GM19372 (cell line): ENCODE measurements around the gene PITPNC1.
"Not testable (repeated sequence)": the region's sequence is repeated elsewhere in the genome, so short reads cannot be mapped to it uniquely, and the experiment has no call there.

Source experiments
- ATAC-seq: cut with Tn5 transposase; IDR thresholded peaks from one replicate; pipeline ENCODE4 v1.9.1; 2021; ENCODE audit warnings: mild to moderate bottlenecking, low read depth, moderate library complexity; ENCODE audit not compliant: unreplicated experiment

The PITPNC1 gene

DNA sequence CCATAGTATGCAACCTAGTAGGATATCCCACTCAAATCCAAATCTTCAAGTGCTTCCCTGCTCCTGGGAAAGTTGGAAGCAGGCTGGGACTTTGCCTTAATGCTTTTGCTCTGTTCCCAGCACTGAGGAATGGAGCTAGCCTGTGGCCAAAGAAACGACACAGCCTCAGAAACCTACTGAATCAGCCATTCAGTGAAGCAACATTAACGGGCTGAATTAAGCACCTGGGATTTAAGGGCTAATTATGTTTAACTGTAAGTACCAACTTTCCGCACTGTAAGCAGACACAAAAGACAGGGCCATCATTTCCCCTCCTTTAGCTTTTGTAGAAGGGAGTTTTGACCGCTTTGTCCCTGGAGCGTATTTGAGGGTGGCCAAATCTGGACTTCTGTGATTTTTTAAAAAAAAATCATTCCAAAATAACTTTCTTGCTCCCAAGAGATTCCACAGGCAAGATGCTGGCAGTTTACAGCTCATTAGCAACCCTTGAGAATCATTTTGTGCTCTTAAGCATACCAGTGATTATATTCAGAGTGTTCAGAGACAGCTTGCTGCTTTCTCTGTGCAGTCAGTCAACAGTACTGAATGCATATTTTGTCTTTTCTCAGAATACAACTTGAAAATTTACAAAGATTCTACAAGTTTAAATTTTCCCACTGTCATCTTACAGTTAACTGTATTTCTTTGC is 323.1 kb downstream of the PITPNC1 start:
- ATAC-seq, result no peak

DNA sequence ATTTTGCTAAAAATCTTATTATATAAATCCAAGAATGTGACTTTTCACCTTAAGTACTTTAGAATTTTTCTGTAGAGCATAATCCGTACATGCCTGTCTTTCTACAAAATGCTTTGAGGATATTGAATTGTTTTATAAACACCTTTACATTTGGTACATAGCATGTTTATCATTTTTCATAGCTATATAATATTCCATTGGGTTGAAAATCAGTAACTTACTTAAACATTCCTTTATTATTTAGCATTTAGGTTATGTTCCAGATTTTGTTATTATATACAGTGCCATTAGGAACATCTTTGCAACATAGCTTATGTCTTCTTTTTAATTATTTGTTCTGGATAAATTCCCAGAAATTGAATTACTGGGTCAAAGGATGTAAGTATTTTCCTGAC is 323.6 kb downstream of the PITPNC1 start:
- ATAC-seq, result no peak

DNA sequence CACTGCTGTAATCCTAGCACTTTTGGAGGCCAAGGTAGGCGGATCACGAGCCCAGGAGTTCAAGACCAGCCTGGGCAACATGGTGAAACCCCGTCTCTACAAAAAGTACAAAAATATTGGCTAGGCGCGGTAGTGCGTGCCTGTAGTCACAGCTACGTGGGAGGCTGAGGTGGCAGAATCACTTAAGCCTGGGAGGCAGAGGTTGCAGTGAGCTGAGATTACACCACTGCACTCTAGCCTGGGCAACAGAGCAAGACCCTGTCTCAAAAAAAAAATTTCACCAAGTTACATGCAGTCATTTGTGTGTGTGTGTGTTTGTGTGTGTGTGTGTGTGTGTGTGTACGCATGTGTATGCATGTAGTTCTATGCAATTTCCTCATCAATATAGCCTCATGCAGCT is 325.8 kb downstream of the PITPNC1 start:
- not testable (repeated sequence) for ATAC-seq

- ATAC-seq, result no peak
These were observed 330.4 kb downstream of the PITPNC1 start for GRCh38 chr17:67707442-67707841.

DNA sequence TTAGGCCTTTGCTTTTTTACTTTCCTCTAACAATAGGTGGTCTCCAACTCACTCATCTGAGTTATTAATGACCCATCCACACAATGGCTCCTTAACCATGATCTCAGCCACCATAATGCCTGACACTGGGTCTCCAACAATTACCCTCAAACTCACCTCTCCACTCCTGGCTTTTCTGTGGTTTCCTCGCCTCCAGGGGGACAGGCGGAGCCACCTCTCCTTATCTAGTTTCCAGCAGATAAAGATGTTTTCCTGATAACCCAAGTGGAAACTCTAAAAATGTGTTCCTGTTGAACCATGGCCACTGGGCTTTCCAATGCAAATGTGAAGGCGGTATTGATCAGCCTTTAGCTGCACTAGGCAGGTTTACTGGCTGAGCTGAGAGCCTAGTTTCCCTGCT is 331.3 kb downstream of the PITPNC1 start:
- ATAC-seq, result no peak

- no peak for ATAC-seq
These were observed 334.8 kb downstream of the PITPNC1 start for GRCh38 chr17:67711916-67712315.

GRCh38 chr17:67712375-67712774 is 335.3 kb downstream of the PITPNC1 start:
- no peak for ATAC-seq

DNA sequence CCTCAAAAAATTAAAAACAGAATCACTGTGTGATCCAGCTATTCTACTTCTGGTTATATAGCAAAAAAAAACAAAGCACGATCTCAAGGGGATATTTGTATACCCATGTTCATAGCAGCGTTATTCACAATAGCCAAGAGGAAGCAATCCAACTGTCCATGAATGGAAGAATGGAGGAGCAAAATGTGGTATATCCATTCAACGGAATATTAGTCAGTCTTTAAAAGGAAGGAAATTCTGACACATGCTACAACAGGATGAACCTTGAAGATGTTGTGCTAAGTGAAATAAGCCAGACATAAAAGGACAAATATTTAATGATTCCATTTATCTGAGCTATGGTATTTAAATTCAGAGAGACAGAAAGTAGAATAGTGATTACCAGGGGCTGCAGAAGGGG is 336.1 kb downstream of the PITPNC1 start:
- no peak for ATAC-seq

DNA sequence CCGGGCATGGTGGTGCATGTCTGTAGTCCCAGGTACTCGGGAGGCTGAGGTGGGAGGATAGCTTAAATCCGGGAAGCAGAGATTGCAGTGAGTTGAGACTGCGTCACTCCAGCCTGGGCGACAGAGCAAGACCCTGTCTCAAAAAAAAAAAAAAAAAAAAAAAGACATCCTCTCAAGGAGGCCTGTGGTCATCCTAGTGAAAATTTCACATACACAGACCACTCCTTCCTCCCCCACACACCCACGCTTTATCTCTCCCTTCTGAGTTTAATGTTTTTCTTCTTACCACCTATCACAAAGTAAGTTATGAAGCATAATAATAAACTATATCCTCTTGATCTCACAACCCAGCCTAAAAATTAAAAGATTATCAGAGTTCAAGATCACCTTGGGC is 339.3 kb downstream of the PITPNC1 start:
- no peak for ATAC-seq

- peak; percentile 1 for ATAC-seq
These were observed 340.1 kb downstream of the PITPNC1 start for GRCh38 chr17:67717192-67717623.

GRCh38 chr17:67717624-67718324 is 340.7 kb downstream of the PITPNC1 start, which contains the start of gene NOL11:
Gene NOL11, plus strand, starts transcription at chr17:67717936. Its CDS starts 12 bp downstream, at chr17:67717948.
- ATAC-seq, result peak; percentile 97

- no peak for ATAC-seq
These were observed 341.4 kb downstream of the PITPNC1 start for GRCh38 chr17:67718325-67718941.

- no peak for ATAC-seq
These were observed 348.3 kb downstream of the PITPNC1 start for GRCh38 chr17:67725373-67725791.

GRCh38 chr17:67725807-67726206 is 348.7 kb downstream of the PITPNC1 start:
- ATAC-seq, result no peak

DNA sequence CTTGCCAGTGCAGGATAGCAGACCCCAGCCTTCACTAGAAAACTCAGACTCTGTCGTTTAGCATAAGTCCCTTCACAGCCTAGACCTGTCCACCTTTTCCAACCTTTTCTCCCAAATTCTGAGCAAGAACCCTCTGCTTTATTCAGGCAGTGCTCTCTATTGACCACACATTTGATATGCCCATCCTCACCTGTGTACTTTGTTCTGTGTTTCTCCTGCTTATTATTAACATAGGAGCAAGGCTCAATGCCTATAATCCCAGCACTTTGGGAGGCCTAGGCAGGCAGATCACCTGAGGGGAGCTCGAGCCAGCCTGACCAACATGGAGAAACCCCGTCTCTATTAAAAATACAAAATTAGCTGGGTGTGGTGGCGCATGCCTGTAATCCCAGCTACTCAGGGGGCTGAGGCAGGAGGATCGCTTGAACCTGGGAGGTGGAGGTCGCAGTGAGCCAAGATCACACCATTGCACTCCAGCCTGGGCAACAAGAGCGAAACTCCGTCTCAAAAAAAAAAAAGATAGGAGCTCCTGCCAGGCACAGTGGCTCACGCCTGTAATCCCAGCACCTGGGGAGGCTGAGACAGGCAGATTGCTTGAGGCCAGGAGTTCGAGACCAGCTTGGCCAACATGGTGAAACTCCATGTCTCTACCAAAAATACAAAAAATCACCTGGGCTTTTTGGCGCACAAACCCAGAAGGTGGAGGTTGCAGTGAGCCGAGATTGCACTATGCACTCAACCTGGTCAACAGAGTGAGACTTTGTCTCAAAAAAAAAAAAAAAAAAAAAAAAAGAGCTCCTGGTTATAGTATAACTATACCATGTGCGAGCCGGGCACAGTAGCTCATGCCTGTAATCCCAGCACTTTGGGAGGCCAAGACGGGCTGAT is 350.3 kb downstream of the PITPNC1 start:
- not testable (repeated sequence) for ATAC-seq

GRCh38 chr17:67729903-67730302 is 352.8 kb downstream of the PITPNC1 start:
- ATAC-seq, result no peak

GRCh38 chr17:67730731-67731130 is 353.6 kb downstream of the PITPNC1 start:
- ATAC-seq, result no peak

DNA sequence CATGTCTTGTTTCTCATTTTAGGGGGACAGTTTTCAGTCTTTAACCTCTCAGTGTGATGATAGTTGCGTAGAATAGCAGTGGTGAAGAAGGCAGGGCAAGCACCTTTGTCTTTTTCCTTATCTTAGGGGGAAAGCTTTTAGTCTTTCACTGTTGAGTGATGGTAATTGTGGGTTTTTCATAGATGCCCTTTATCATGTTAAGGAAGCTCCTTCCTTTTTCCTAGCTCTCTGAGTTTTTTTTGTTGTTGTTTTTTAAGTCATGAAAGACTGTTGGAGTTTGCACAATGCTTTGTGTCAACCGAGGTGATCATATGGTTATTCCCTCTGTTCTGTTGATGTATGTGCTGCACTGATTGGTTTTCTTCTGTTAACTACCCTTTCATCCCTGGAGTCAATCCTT is 356.4 kb downstream of the PITPNC1 start:
- ATAC-seq, result no peak

DNA sequence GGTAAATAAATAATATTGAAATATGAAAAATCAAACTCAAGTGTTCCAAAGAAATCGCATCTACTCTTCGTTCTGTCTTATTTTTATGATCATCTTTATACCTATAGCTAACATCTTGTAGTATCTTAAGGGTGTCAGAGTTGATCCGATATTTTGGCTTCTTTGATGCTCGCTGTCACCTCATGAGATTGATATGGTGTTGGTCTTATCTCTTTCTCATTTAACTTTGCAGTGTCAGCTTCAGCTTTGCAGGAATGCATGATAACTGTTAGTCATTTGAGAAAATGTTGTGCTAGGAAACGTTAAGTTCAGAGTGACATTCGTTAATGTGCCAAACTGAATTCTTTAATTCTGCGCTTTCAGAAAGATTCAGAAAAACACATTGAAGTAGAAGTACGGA is 360.1 kb downstream of the PITPNC1 start:
- ATAC-seq, result no peak

- no peak for ATAC-seq
These were observed 364.9 kb downstream of the PITPNC1 start for GRCh38 chr17:67742025-67742424.
